HepG2 (cell line): Measurements from ENCODE around the gene CNTN4. TPM values are rescaled to one million over a fixed set of nuclear protein-coding genes. Genes with fewer than 3 reads are reported as not detected.
A peak's percentile ranks its signal among the peaks of the same experiment; 100 is the strongest.

Experiments used
- KAT7 ChIP-seq: IDR thresholded peaks from 2 replicates; pipeline ENCODE4 v1.6.1; 2018; ENCODE audit warnings: borderline replicate concordance, missing compliant biosample characterization
- MAFK ChIP-seq, 2 experiments: IDR thresholded peaks in 1 of 2; conservative IDR thresholded peaks in 1 of 2; 2 replicates each; pipeline ENCODE4 v1.6.1; 2011; ENCODE audit warnings: improper control_type of control experiment in 2 of 2, low read length in 2 of 2
- NFE2L1 ChIP-seq: sonication (generic); formaldehyde crosslinking; IDR thresholded peaks from 2 replicates; pipeline ENCODE4 v1.4.0; 2020; ENCODE audit warnings: missing genetic modification reagents, mild to moderate bottlenecking, borderline replicate concordance
- SETDB1 ChIP-seq: sonication (generic); formaldehyde crosslinking; IDR thresholded peaks from 2 replicates; pipeline ENCODE4 v1.5.1; 2020; ENCODE audit warnings: missing genetic modification reagents, mild to moderate bottlenecking, borderline replicate concordance
- ZNF292 ChIP-seq: sonication (generic); formaldehyde crosslinking; IDR thresholded peaks from 2 replicates; pipeline ENCODE4 v1.8.1; 2022; ENCODE audit warnings: mild to moderate bottlenecking, low read depth, missing genetic modification reagents, borderline replicate concordance
- ZNF772 ChIP-seq: sonication (generic); formaldehyde crosslinking; IDR thresholded peaks from 2 replicates; pipeline ENCODE4 v1.5.0; 2020; ENCODE audit warnings: mild to moderate bottlenecking, missing genetic modification reagents
- polyA plus RNA-seq, 8 experiments: library from polyadenylated mRNA; depleted of rRNA in 3 of 8; stranded (reverse) in 7 of 8; unstranded in 1 of 8; fragments of >200 nt; fragmentation: Illumina TruSeq in 4 of 8; extraction: Trizol in 4 of 8; gene quantifications; 2 replicates each; pipeline versions ENCODE4 v1.2.1 to v1.2.3, GENCODE V29; 2011 to 2016; ENCODE audit warnings: low read depth in 4 of 8, missing spikeins in 1 of 8, mixed read lengths in 1 of 8; ENCODE audit not compliant: insufficient read depth in 1 of 8
- total RNA-seq, 5 experiments: library from RNA; depleted of rRNA; stranded (reverse); fragments of >200 nt; fragmentation: Illumina TruSeq; extraction: Trizol; gene quantifications; 2 replicates each; pipeline ENCODE4 v1.2.3, GENCODE V29; 2016; ENCODE audit warnings: low read depth in 1 of 5
- TF ChIP-seq, protein P1 (sequence below): sonication (generic); formaldehyde crosslinking; IDR thresholded peaks from 2 replicates; pipeline ENCODE4 v1.4.0; 2020; ENCODE audit warnings: mild to moderate bottlenecking, missing genetic modification reagents
- TF ChIP-seq, protein P2 (sequence below): sonication (generic); formaldehyde crosslinking; IDR thresholded peaks from 2 replicates; pipeline ENCODE4 v1.8.0; 2022; ENCODE audit warnings: mild to moderate bottlenecking, missing genetic modification reagents; ENCODE audit not compliant: insufficient replicate concordance

The CNTN4 gene
- total and polyA plus RNA-seq, 2 of the 13 experiments (the other 11 are each of a cell fraction or from before 2014, with no cell fraction given), result 0.01 to 0.13 TPM

DNA sequence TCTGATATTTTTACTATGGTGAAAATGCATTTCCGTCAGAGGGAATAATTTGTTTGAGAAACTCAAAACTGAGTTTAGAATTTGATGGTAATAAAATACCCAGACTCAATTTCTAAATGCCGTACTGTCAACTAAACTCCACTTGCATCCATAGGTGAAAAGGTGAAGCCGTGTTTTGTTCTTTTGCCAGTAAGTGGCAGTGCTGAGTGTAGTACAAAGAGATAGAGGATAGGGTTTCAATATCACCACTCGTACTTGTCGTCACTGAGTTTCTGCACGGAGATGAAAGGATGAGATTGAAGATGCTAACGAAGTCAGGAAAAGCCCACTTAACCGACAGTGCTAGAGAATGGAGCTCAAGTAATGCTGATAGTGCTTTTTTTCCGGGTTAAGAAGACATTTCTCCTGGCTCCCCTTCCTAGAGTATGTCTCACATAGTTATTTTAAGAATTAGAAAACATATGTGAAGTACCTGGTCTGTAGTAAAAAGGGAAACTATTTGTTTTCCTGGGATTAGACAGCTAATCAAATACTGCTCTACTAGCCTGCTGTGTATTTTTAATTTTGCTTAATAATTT lies 666.4 kb downstream of the CNTN4 start (continued):
- TF ChIP-seq, protein P1, sequence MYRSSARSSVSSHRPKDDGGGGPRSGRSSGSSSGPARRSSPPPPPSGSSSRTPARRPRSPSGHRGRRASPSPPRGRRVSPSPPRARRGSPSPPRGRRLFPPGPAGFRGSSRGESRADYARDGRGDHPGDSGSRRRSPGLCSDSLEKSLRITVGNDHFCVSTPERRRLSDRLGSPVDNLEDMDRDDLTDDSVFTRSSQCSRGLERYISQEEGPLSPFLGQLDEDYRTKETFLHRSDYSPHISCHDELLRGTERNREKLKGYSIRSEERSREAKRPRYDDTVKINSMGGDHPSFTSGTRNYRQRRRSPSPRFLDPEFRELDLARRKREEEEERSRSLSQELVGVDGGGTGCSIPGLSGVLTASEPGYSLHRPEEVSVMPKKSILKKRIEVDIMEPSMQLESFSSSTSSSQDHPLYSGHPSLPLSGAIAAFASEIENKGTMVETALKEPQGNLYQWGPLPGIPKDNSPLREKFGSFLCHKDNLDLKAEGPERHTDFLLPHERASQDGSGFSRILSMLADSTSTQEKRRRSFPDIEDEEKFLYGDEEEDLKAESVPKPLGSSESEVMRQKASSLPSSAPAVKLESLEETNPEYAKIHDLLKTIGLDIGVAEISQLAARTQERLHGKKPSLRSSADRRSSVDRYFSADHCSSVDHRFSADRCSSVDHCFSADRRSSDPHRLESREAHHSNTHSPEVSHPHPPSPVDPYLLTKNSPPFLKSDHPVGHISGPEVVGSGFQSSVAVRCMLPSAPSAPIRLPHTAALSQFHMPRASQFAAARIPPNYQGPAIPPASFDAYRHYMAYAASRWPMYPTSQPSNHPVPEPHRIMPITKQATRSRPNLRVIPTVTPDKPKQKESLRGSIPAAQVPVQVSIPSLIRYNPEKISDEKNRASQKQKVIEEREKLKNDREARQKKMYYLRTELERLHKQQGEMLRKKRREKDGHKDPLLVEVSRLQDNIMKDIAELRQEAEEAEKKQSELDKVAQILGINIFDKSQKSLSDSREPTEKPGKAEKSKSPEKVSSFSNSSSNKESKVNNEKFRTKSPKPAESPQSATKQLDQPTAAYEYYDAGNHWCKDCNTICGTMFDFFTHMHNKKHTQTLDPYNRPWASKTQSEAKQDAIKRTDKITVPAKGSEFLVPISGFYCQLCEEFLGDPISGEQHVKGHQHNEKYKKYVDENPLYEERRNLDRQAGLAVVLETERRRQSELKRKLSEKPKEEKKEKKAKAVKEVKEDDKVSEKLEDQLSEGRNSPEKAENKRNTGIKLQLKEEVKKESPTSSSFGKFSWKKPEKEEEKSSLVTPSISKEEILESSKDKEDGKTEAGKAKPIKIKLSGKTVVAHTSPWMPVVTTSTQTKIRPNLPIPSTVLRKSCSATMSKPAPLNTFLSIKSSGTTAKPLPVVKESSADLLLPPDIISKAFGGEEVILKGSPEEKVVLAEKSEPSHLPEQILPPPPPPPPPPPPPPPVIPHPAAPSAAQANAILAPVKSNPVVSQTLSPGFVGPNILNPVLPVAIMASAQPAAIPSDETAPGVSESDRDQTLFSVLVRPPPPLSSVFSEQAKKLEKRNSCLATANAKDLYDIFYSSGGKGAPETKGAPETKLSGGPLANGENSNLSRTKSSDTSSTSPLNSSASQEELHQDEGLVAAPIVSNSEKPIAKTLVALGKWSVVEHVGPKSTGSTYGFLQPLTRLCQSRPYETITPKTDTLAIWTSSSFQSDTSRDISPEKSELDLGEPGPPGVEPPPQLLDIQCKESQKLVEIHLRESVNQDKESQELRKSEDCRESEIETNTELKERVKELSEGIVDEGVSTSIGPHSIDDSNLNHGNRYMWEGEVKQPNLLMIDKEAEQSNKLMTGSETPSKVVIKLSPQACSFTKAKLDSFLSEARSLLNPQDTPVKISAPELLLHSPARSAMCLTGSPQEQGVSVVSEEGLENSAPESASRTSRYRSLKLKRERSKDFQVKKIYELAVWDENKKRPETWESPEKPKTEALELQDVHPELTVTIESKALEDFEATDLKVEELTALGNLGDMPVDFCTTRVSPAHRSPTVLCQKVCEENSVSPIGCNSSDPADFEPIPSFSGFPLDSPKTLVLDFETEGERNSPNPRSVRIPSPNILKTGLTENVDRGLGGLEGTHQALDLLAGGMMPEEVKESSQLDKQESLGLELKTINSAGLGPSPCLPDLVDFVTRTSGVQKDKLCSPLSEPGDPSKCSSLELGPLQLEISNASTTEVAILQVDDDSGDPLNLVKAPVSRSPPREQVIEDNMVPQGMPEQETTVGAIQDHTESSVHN (CRISPR knock-in tag), result no peak
- TF ChIP-seq, protein P2, sequence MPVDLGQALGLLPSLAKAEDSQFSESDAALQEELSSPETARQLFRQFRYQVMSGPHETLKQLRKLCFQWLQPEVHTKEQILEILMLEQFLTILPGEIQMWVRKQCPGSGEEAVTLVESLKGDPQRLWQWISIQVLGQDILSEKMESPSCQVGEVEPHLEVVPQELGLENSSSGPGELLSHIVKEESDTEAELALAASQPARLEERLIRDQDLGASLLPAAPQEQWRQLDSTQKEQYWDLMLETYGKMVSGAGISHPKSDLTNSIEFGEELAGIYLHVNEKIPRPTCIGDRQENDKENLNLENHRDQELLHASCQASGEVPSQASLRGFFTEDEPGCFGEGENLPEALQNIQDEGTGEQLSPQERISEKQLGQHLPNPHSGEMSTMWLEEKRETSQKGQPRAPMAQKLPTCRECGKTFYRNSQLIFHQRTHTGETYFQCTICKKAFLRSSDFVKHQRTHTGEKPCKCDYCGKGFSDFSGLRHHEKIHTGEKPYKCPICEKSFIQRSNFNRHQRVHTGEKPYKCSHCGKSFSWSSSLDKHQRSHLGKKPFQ, result no peak
- TF ChIP-seq NFE2L1 (CRISPR knock-in tag), result no peak
- TF ChIP-seq KAT7, result no peak
- TF ChIP-seq SETDB1 (CRISPR knock-in tag), result no peak
- peak; percentile 63 to 71 for TF ChIP-seq MAFK (conservative IDR thresholded peaks at IDR 0.05 in 1 of 2, IDR thresholded peaks at IDR 0.05 in 1 of 2; ENCODE audit: low read length in 2 of 2)
- TF ChIP-seq ZNF292 (CRISPR knock-in tag), result no peak
- TF ChIP-seq ZNF772 (CRISPR knock-in tag), result no peak
- TF ChIP-seq, all 625 proteins: peak for 5
